Pancreas (tissue), 10 donors: ENCODE measurements around the gene PIM3. TPM values are rescaled to one million over a fixed set of nuclear protein-coding genes. Genes with fewer than 3 reads are reported as not detected.

Experiments used
- ATAC-seq, 4 donors: fragments of 200-7000 bp; cut with Tn5 transposase; one replicate each; pipeline versions ENCODE4 v1.8.0 to v1.9.1; 2020; ENCODE audit warnings: mild to moderate bottlenecking in 4 of 4, moderate library complexity in 4 of 4
- DNase-seq, 6 donors: peaks; one replicate each; pipeline ENCODE4 v3.0.0-alpha.2; 2020
- FAIRE-seq: peaks from 2 replicates; lab custom pipeline; 2012; peaks lifted over from hg19 to GRCh38; lab: Jason Lieb, UNC
- H3K27ac ChIP-seq, 4 donors: fragments of 200-600 bp; sonication (generic); 1 replicate in 3 of 4; 2 replicates in 1 of 4; pipeline versions ENCODE4 v1.5.0 to v1.8.0; 2020
- H3K27me3 ChIP-seq, 4 donors: fragments of 200-600 bp; one replicate each; pipeline ENCODE4 v1.8.0; 2021
- H3K36me3 ChIP-seq, 3 donors: fragments of 200-600 bp; sonication (generic) in 1 of 3; one replicate each; pipeline versions ENCODE4 v1.5.0 to v1.8.0; 2020 to 2021
- H3K4me1 ChIP-seq, 3 donors: fragments of 200-600 bp; one replicate each; pipeline ENCODE4 v1.8.0; 2021
- H3K4me3 ChIP-seq, 4 donors: fragments of 200-600 bp; sonication (generic) in 2 of 4; one replicate each; pipeline versions ENCODE4 v1.5.0 to v1.8.0; 2020 to 2021
- H3K9me3 ChIP-seq, 4 donors: fragments of 200-600 bp; one replicate each; pipeline ENCODE4 v1.8.0; 2021
- WGBS, 2 donors: extraction: QIAGEN DNeasy Blood & Tissue Kit; methylation state at CpG; one replicate each; pipeline ENCODE4 v1.1.7; 2013; 5-methylcytosine and 5-hydroxymethylcytosine counted together
- intact Hi-C, 3 donors: fragments of 100-400 bp; cut with DNase I; formaldehyde crosslinking; loops; one replicate each; pipeline versions ENCODE4 v1.11.1 to v1.14.2; 2022
- polyA plus RNA-seq, 2 donors: library from polyadenylated mRNA; stranded (reverse); fragments of 200-250 nt; gene quantifications; one replicate each; pipeline ENCODE4 v1.2.3, GENCODE V29; 2013
- total RNA-seq, 6 donors: library from RNA; stranded (reverse); fragmentation: NEBNext Ultra II Directional in 4 of 6; extraction: Animal tissue kit (Norgen Biotek cat#: 25700) in 4 of 6; gene quantifications; one replicate each; pipeline versions ENCODE4 v1.2.1 to v1.2.4, GENCODE V29; 2021 to 2023
- TF ChIP-seq, protein P1 (sequence below), 4 donors: fragments of 200-600 bp; sonication (generic) in 3 of 4; IDR thresholded peaks; one replicate each; pipeline versions ENCODE4 v1.5.0 to v1.8.0; 2021; ENCODE audit warnings: antibody characterized with exemption in 4 of 4
- donor health status: healthy with polysubstance abuse.
- donor health status: DM: no; HTN: no; CAD: no; lungs with moderate emphysema.
- donor health status: DM: no; HTN: no; CAD: no.
- donor health status: control.
- donor health status: control.
- donor health status: Bipolar disorder and iron deficiency.
- donor health status: DM: yes; HTN: yes; CAD: no.
- donor health status: DM: no; HTN: no; CAD: no.
- donor health status: DM: no; HTN: no; CAD: no.
- donor health status: DM: yes; HTN: yes; CAD: no.

The PIM3 gene
- total and polyA plus RNA-seq, 8 donors = 25.8 to 90.1 (median 39.9) TPM

DNA sequence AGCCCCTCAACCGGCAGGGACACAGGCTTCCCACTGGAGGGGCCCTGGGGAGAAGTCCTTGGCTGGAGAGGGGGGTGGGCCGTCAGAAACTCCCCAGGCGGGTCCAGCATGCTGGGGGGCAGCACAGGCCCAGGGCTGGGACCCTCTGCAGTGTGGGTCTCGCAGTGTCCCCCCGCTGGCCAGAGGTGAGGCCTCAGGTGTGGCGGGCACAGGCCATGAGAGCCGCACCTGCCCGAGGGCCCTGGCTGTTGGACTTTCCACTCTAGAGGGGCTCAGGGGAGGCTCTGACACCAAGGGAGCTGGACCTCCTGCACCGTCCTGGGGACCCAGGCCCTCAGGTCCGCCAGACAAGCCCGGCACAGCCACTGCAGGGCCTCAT, 10.7 kb upstream of the PIM3 start:
- Histone ChIP-seq H3K4me1 (peaks cover 65 to 70% (median 68%) of the 10 kb centered on the region in 3 donors), H3K4me3 (no peak overlapping the region), H3K27me3 (no peaks in the 10 kb centered on the region), H3K36me3 (no peaks in the 10 kb centered on the region), H3K27ac (peak overlapping the region; percentile 86 to 99 (median 98)), H3K9me3 (no peaks in the 10 kb centered on the region)
- FAIRE-seq (no peak), ATAC-seq (no peak), DNase-seq (no peak)
- 81 to 82% methylated on average over 9 to 11 of the region's 11 CpGs for WGBS, 2 donors
- TF ChIP-seq, protein P1, sequence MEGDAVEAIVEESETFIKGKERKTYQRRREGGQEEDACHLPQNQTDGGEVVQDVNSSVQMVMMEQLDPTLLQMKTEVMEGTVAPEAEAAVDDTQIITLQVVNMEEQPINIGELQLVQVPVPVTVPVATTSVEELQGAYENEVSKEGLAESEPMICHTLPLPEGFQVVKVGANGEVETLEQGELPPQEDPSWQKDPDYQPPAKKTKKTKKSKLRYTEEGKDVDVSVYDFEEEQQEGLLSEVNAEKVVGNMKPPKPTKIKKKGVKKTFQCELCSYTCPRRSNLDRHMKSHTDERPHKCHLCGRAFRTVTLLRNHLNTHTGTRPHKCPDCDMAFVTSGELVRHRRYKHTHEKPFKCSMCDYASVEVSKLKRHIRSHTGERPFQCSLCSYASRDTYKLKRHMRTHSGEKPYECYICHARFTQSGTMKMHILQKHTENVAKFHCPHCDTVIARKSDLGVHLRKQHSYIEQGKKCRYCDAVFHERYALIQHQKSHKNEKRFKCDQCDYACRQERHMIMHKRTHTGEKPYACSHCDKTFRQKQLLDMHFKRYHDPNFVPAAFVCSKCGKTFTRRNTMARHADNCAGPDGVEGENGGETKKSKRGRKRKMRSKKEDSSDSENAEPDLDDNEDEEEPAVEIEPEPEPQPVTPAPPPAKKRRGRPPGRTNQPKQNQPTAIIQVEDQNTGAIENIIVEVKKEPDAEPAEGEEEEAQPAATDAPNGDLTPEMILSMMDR (IDR thresholded peaks at IDR 0.05) = no peak
- intact Hi-C loops = no loop called here

DNA sequence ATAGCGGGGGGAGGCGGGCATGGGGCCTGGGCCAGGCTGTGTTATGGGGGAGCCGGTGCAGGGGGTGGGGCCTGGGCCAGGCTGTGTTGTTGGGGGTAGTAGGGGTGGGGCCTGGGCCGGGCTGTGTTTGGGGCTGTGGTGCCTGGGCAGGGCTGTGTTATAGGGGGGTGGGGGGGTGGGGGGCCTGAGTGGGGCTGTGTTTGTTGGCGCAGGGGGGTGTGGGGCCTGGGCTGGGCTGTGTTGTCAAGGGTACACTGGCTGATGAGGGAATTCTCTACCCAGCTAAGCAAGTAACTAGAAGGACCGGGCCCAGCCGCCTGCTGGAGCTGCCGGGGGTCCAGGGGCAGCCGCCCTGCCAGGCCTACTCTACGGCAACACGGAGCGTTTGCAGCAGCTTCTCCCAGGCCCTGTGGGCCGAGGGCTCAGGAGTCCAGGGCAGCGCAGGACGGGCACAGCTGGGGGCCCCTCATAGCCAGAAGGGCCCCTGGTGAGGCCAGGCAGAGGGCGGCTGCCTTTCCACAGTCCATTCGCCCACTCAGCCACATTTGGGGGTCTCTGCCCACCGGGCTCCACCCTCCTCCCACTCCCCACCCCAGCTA, 10.1 kb upstream of the PIM3 start:
- FAIRE-seq = no peak
- TF ChIP-seq, protein P1 (IDR thresholded peaks at IDR 0.05) = no peak
- 36 to 53% methylated on average over 13 to 18 of the region's 18 CpGs for WGBS, 2 donors
- no peak for ATAC-seq
- Histone ChIP-seq H3K9me3 (no peaks in the 10 kb centered on the region), H3K36me3 (no peaks in the 10 kb centered on the region), H3K27ac (peak overlapping the region; percentile 86 to 99 (median 98)), H3K4me1 (peaks cover 71 to 75% (median 74%) of the 10 kb centered on the region in 3 donors), H3K4me3 (no peak overlapping the region), H3K27me3 (no peaks in the 10 kb centered on the region)
- intact Hi-C loops = no loop called here
- DNase-seq = no peak

GRCh38 chr22:49951000-49951677, 9.4 kb upstream of the PIM3 start:
- DNase-seq (peak; percentile 95 to 100 (median 98)), FAIRE-seq (no peak), ATAC-seq (peak; percentile 52 to 73 (median 64))
- 15 to 16% methylated on average over 24 to 28 of the region's 28 CpGs for WGBS, 2 donors
- TF ChIP-seq, protein P1 (IDR thresholded peaks at IDR 0.05) = no peak
- H3K36me3 ChIP-seq = no peaks in the 10 kb centered on the region
- intact Hi-C loops = no loop called here
- H3K27ac ChIP-seq = peak overlapping the region; percentile 86 to 99 (median 98)
- no peaks in the 10 kb centered on the region for H3K9me3 ChIP-seq
- peaks cover 71 to 77% (median 75%) of the 10 kb centered on the region in 3 donors for H3K4me1 ChIP-seq
- H3K4me3 ChIP-seq = no peak overlapping the region
- H3K27me3 ChIP-seq = no peaks in the 10 kb centered on the region

- intact Hi-C loops = no loop called here
- H3K4me3 ChIP-seq = no peak overlapping the region
- no peaks in the 10 kb centered on the region for H3K27me3 ChIP-seq
- no peaks in the 10 kb centered on the region for H3K36me3 ChIP-seq
- TF ChIP-seq, protein P1 (IDR thresholded peaks at IDR 0.05) = no peak
- ATAC-seq (peak in 2 of 4 donors; percentile 4 to 5), FAIRE-seq (no peak), DNase-seq (no peak)
- H3K9me3 ChIP-seq = no peaks in the 10 kb centered on the region
- 33 to 38% methylated on average over 4 of the region's 4 CpGs for WGBS, 2 donors
- peak overlapping the region; percentile 86 to 99 (median 98) for H3K27ac ChIP-seq
- peaks cover 71 to 72% (median 72%) of the 10 kb centered on the region in 3 donors for H3K4me1 ChIP-seq
Observed at GRCh38 chr22:49951678-49951985, 8.9 kb upstream of the PIM3 start.
